ENCODE data around the gene KRTAP4-11.
"Not testable (repeated sequence)": the region's sequence is repeated elsewhere in the genome, so short reads cannot be mapped to it uniquely, and the experiment has no call there.

KRTAP4-11 gene

DNA sequence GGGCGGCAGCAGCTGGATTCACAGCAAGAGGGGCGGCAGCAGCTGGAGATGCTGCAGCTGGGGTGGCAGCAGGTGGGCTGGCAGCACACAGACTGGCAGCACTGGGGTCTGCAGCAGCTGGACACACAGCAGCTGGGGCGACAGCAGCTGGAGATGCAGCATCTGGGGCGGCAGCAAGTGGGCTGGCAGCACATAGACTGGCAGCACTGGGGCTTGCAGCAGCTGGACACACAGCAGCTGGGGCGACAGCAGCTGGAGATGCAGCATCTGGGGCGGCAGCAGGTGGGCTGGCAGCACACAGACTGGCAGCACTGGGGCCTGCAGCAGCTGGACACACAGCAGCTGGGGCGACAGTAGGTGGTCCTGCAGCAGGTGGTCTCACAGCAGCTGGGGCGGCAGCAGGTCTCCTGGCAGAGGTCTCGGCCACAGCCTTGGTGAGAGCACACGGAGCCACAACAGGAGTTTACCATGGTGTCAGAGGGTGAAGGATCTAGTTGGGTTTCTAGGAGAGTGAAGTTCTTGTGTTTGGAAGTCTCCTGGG is at the start of gene KRTAP4-11:
TSS of gene KRTAP4-11 (minus strand) at position 528 of the 541 bp plus-strand sequence. CDS start at position 470, 58 bp downstream.
- not testable (repeated sequence) for FAIRE-seq

DNA sequence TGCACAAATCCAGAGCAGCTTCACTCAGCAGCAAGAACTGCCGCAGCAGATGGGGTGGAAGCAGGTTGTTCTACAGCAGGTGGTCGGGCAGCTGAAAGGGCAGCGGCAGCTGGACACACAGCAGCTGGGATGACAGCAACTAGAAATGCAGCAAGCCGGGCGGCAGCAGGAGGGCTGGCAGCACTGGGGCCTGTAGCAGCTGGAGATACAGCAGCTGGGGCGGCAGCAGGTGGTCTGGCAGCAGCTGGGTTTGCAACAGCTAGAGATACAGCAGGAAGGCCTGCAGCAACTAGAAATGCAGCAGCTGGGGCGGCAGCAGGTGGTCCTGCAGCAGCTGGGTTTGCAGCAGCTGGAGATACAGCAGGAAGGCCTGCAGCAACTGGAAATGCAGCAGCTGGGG is 49.4 kb upstream of the KRTAP4-11 start:
- no peak for FAIRE-seq

DNA sequence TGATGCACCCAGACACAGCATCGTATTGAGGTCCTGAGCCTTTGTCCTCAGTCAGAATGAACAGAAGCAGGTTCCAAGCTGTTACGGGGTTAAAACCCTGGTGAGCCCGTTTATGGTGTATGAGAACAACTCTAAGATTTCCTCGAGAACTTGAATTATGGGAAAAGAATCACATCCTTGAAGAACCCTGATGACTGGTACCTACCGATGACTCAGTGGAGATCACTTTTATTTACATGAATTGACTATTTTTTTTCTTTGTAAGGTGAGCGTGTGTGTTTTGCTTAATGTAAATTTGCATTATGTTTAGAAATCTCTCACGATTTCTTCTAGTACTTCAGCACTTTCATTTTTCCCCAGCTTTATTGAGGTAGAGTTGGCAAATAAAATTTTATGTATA is 45.7 kb upstream of the KRTAP4-11 start:
- FAIRE-seq: no peak

DNA sequence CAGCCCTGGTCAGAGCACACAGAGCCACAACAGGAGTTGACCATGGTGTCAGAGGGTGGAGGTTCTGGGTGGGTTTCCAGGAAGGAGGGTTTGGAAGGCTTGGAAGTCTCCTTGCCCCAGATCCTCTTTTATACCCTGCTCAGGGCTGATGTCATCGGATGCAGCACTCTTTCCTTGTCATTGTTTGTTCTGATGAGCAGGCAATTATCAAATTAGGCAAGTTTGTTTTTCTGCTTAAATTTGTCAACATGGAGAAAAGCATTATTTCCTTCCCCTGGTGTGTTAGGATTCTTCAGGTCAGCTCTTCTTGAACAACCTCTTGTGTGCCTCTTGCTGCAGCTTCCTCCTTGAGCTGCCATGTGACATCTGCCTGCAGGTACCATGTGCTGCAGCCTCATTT is 42.5 kb upstream of the KRTAP4-11 start, which contains the start of gene KRTAP4-4:
TSS of gene KRTAP4-4 (minus strand) at position 101 of the 400 bp plus-strand sequence. CDS start at position 44, 57 bp downstream.
- no peak for FAIRE-seq

DNA sequence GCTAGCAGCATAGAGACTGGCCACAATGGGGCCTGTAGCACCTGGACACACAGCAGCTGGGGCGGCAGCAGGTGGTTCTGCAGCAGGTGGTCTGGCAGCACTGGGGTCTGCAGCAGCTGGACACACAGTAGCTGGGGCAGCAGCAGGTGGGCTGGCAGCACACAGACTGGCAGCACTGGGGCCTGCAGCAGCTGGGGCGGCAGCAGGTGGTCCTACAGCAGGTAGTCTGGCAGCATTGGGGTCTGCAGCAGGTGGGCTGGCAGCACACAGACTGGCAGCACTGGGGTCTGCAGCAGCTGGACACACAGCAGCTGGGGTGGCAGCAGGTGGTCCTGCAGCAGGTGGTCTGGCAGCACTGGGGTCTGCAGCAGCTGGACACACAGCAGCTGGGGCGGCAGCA is 42.0 kb upstream of the KRTAP4-11 start:
- not testable (repeated sequence) for FAIRE-seq

DNA sequence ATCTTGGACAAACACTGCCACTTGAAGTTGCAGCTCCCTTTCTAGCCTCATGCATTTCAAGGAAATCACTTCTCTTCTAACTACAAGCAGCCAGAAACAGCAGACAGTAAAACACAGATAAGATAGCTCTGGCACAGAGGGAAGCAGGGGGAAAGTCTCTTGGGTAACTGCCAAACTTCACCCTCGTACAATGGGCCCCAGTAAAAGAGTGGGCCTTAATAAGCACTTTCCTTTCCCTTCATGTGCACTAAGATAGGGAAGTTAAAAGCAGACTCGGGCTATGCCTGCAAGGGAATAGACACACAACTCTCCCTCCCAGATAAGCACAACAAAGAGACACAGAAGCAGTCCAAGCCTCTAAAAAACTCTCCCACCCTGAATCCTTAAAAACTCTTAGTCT is 35.7 kb upstream of the KRTAP4-11 start:
- FAIRE-seq: no peak

DNA sequence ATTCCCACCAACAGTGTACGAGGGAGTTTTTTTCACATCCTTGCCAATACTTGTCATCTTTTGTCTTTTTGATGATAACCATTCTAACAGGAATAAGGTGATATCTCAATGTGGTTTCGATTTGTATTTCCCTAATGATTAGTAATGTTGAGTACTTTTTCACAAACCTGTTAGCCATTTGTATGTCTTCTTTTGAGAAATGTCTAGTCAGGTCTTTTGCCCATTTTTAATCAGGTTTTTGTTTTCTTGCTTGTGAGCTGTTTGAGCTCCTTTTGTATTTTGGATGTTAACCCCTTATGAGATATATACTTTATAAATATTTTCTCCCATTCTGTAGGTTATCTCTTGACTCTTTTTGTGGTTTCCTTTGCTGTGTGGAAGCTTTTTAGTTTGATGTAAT is 33.4 kb upstream of the KRTAP4-11 start:
- FAIRE-seq: no peak

DNA sequence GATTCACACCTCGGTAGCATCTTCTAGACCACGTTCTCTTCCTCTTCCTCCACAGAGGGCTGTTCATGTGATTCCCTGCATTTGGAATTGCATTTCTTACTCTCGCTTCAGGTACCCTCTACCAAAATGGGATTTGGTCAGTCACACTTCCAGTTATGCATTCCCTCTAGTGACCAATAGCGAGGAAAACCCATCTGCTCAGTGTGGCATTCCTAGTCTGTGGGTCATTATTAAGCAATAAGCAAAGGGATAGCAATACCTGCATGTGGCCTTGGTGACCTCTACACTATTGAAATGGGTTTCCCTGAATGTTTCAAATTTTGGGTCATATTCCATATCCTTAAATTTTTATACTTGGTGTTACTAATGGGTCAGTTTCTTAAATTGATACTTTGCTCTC is 31.9 kb upstream of the KRTAP4-11 start:
- no peak for FAIRE-seq

DNA sequence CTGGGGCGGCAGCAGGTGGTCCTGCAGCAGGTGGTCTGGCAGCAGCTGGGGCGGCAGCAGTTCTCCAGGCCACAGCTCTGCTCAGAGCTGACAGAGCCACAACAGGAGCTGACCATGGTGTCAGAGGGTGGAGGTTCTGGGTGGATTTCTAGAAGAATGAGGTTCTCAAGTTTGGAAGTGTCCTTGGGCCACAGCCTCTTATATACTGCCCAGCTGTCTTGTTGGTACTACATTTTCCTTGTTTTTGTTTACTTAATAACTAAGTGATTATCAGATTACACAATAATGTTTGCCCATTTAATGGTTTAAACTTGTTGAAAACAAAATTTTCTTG is 31.4 kb upstream of the KRTAP4-11 start, which contains the start of gene KRTAP4-5:
TSS of gene KRTAP4-5 (minus strand) at position 174 of the 334 bp plus-strand sequence. CDS start at position 116, 58 bp downstream.
- no peak for FAIRE-seq

DNA sequence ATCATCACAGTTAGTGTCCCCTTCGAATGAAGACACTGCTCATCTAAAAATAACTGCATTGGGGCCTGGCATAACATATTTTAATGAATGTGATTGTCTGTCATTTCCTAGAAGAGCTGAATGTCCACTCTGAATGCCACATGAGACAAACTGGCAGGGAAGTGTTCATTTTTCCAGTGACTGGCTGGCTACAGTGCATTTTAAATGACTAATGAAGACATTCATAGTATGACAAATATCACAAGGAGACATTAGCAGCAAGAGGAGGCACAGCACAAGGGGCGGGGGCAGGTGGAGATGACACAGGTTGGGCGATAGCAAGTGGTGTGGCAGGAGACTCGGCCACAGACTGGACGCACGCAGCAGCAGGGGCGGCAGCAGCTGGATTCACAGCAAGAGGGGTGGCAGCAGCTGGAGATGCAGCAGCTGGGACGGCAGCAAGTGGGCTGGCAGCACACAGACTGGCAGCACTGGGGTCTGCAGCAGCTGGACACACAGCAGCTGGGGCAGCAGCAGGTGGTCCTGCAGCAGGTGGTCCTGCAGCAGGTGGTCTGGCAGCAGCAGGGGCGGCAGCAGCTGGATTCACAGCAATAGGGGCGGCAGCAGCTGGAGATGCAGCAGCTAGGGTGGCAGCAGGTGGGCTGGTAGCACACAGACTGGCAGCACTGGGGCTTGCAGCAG is 30.9 kb upstream of the KRTAP4-11 start:
- FAIRE-seq: not testable (repeated sequence)

DNA sequence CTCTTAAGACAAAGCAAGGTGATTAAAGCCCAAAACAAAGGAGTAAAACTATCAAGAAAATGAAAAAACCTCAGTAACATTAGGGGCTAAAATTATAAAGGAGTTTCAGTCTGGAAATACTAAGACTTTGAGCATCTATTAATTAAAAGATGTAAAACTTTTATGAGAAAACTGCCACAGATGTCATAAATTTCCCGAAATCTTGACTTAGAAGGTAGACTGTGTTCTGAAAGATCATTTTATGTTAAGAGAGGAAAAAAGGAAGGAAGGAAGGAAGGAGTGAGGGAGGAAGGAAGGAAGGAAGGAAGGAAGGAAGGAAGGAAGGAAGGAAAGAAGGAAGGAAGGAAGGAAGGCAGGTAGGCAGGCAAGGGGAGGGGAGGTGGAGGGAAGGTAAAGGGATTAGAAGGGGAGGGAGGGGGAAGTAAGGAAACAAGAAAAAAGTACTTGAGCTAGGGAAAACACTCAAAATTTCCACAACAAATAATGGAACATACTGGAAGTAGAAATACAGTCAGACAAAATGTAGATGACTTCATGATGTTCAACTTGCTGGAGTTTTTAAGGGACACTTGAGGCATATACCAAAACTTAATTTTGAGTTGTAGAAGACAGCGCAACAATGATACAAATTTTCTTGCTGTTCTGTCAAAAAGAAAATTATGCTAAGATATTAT is 29.5 kb upstream of the KRTAP4-11 start:
- no peak for FAIRE-seq

DNA sequence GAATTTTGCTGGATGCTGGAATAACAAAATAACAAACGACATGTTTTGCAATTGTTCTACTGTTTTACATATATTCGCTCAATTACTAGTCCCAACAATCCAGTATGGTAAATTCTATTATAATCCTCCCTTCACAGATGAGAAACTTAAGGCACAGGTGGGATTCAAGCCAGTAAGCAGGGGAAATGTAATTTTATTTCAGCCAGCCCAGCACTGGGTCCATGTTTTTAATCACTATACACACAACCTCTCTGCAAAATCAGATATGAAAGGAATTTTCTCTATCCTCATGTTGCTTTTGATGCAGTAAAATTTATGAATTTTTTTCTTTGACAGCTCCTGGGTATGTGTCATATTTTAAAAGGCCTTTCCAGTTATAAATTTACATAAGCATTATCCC is 27.1 kb upstream of the KRTAP4-11 start:
- no peak for FAIRE-seq

DNA sequence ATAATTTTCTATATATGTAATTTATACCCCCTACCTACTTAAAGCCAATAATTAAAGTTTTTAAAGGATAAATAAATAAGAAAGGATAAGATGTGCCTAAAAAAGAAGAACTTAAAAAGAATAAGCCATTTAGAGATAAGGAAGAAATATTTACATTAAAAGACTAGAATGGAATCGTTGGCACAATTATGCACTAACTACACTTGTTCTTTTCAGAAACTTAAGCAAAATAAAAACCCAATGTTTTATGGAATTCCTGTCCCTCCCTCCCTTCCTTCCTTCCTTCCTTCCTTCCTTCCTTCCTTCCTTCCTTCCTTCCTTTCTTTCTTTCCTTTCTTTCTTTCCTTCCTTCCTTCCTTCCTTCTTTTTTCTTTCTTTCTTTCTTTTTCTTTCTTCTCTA is 26.7 kb upstream of the KRTAP4-11 start:
- no peak for FAIRE-seq

DNA sequence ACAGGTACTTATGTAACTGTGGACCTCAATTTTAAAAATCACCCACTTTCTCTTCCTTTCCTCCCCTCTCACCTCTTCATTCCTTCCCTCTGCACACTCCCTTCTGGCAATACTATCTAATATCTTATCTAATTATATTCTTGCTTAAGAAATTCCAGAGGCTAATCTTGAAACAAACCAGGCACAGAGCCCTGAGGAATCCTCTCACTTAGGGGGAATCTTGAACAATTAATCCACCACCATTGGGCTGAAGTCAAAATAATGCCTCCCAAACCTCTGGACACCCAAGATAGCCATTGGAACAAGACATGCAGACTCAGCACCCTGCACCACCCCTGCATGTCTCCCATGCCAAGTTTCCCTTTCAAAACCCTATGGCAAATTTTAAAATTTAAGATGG is 23.2 kb upstream of the KRTAP4-11 start:
- FAIRE-seq: no peak

DNA sequence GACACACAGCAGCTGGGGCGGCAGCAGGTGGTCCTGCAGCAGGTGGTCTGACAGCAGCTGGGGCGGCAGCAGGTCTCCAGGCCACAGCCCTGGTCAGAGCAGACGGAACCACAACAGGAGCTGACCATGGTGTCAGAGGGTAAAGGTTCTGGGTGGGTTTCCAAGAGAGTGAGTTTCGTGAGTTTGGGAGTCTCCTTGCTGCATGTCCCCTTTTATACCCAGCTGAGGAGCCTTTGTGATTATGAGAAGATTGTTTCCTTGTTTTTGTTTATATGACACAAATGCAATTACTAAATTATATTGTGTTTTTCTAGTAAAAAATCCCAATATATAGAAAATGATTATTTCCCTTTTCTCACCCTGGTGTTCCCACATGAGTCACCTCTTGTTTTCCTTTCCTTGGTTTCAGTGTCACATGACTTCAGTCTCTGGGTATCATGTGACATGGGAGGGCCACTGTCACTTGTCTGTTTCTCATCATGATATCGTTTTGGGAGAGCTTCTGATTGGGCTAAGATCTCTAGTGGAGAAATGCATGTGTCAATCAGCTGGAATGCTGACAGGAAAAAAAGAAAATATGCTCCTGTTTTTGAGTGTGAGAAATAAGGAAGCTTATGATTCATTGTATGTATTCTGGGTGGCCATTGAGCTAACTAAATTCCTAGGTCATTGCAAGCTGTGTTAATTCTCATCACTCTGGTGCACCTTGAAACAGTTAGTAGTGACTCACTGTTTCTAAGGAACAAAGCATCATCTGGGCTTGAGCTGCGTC is 22.4 kb upstream of the KRTAP4-11 start, which contains the start of gene KRTAP4-6:
TSS of gene KRTAP4-6 (minus strand) at position 185 of the 772 bp plus-strand sequence. CDS start at position 128, 57 bp downstream.
- no peak for FAIRE-seq

DNA sequence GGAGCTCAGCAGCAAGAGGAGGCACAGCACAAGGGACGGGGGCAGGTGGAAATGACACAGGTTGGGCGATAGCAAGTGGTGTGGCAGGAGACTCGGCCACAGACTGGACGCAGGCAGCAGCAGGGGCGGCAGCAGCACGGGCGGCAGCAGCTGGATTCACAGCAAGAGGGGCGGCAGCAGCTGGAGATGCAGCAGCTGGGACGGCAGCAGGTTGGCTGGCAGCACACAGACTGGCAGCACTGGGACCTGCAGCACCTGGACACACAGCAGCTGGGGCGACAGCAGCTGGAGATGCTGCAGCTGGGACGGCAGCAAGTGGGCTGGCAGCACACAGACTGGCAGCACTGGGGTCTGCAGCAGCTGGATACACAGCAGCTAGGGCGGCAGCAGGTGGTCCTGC is 21.7 kb upstream of the KRTAP4-11 start:
- not testable (repeated sequence) for FAIRE-seq

DNA sequence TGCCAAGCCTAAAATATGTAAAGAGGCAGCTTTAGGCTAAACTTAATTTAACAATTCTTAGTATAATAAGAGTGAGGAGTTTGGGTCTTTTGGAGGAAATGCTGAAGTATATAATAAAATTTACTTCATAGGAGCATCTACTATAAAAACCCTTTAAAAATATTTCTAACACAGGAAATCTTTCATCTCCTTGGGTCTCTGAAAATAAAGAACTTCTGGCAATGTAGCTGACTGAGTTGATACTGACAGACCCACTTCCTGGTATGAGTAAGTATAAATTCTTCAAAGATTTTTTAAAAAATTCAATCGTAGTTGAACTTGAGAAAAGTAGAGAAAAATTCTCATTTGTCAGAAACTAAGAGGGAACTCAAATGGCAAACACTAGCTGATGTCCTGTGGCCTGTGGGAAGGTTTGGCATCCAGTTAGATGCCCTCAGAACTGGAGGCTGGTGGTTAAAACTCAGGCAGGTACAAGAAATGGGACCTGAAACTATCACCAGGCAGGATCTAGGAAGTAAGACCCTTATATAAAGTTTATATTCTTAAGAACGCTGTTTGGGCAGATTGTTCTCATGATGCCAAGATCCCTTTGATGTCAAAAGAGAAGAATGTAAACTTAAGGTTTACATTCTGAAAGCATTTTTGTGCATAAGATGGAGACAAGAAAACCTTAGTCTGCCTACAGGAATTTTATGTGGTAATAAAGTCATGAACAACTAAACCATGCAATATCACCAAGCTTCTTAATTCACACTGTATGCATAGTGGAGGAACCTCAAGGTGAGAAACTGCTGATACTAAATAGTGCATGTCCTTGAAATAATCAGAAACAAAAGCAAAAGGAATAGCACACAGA is 15.9 kb upstream of the KRTAP4-11 start:
- no peak for FAIRE-seq

DNA sequence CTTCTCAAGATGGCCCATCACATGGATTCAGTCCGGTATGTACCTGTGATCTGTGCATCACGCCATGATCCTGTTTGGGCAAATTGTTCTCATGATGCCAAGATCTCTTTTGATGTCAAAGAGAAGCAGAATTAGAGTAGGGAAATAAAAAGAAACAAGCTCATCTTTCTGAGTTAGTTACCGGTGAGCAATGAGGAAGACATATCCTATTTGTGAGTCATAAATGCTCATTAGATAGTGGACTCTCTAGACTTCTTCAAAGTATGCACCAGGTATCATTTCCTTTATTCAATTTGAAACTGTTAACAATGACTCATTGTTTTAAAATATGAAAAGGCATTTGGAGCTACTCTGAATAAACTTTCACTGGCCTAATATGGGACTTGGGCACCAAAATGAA is 13.8 kb upstream of the KRTAP4-11 start:
- FAIRE-seq: no peak

DNA sequence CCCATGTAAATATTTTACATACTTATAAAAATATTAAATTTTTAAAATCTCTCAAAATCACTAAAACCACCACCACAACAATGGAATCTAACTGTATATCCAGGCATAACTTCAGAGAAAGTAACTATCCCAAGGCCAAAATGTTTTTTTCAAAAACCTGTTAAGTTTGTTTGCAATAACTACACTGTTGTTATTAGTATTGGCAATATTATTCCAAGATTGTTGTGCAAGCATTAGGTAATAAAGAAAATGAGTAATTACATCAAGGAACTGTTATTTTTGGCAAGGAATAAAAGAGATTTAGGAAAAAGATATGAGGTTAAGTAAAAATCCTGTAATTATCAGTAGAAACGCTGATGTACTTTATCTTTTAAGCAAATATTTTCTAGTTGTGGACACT is 9.2 kb upstream of the KRTAP4-11 start:
- no peak for FAIRE-seq

DNA sequence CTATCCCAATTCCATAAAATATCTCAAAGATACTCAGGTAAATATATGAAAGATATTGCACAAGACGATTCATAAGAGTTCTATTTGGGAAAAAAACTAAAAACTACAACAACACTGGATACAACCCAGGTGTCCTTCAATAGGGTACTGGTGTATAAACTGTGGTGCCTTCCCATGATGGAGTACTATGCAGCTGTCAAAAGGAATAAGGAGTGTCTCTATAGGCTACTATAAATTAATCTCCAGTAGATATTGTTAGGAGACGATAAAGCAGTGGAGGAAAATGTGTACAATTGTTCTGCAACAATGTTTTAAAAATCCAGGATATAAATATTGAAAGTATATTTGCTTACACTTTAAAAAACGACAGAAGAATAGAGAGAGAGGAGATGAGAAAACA is 8.2 kb upstream of the KRTAP4-11 start:
- no peak for FAIRE-seq

DNA sequence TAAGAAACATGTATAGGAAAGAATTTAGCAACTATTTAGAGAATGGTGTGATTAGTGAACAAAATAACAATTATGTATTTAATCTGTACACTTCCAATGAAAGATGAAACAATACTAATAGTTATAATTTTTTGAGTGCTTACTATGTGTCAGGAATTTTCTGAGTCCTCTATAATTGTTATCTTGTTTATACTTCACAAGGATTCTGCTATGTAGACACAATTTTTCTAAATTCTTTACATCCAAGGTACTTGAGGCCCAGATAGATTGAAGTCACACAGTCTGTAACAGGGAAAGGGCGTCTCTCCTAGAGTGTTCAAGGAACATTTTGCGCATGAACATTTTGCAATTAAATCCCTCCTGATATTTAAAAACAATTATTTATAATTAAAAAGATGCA is 6.9 kb upstream of the KRTAP4-11 start:
- no peak for FAIRE-seq

DNA sequence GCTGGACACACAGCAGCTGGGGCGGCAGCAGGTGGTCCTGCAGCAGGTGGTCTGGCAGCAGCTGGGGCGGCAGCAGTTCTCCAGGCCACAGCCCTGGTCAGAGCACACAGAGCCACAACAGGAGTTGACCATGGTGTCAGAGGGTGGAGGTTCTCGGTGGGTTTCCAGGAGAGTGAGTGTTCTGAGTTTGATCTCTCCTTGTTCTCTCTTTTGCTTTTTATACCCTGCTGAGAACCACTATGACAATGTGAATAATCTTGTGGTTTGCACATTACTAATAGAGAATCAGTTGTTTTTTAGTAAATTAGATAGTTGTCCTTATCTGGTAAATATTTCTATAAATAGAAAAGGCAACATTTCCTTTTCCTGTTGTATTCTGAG is 5.8 kb upstream of the KRTAP4-11 start, which contains the start of gene KRTAP4-12:
TSS of gene KRTAP4-12 (minus strand) at position 192 of the 381 bp plus-strand sequence. CDS start at position 132, 60 bp downstream.
- not testable (repeated sequence) for FAIRE-seq
